HCT116 (cell line): ENCODE data around the gene OR11G2. TPM values are rescaled to one million over a fixed set of nuclear protein-coding genes. Genes with fewer than 3 reads are reported as not detected.

Experiments used
- ATAC-seq: fragments of 200-7000 bp; cut with Tn5 transposase; 2 replicates; pipeline ENCODE4 v1.9.1; 2020; ENCODE audit warnings: mild to moderate bottlenecking, moderate library complexity
- BruUV-seq: library from RNA; stranded (reverse); fragments of 400-500 nt; replicated peaks from 2 replicates; lab custom pipeline; 2021; lab: Mats Ljungman, UMichigan
- CTCF ChIA-PET: fragments of 300-600 bp; sonication (Branson Sonifier 250); formaldehyde crosslinking; loops from one replicate; lab custom pipeline; 2021; ENCODE audit warnings: antibody characterized with exemption; lab: Charles Lee
- POLR2A ChIA-PET: fragments of 300-600, 350-600 bp; sonication (Branson Sonifier 250); formaldehyde crosslinking; loops from one replicate; lab custom pipeline; 2021; ENCODE audit warnings: antibody characterized with exemption; lab: Charles Lee
- RAD21 ChIA-PET, 2 experiments: fragments of 300-600 bp; sonication (Branson Sonifier 250); formaldehyde crosslinking; loops; one replicate each; lab custom pipeline; 2023; ENCODE audit warnings: low total read pairs in 2 of 2; ENCODE audit not compliant: uncharacterized antibody in 2 of 2, unreplicated experiment in 2 of 2, low non-redundant PET in 1 of 2; lab: Charles Lee
- DNase-seq: peaks from one replicate; pipeline ENCODE4 v3.0.0-alpha.2; 2010; ENCODE audit warnings: low read depth, low spot score
- H2AFZ ChIP-seq: fragments of 200-600 bp; shearing (Covaris generic), sonication (generic); 2 replicates; pipeline ENCODE4 v1.6.1; 2017; ENCODE audit warnings: low read depth, mixed run types, mixed read lengths, antibody characterized with exemption, low read length; ENCODE audit not compliant: poor library complexity, severe bottlenecking
- H3K27ac ChIP-seq: 2 replicates; pipeline ENCODE4 v1.5.1; 2012; ENCODE audit warnings: low read depth, low read length
- H3K27me3 ChIP-seq: fragments of 200-600 bp; sonication (generic); 2 replicates; pipeline ENCODE4 v1.6.1; 2016; ENCODE audit warnings: mixed run types, low read length, mixed read lengths; ENCODE audit not compliant: insufficient read depth
- H3K36me3 ChIP-seq, 2 experiments: fragments of 200-500 bp in 1 of 2; fragments of 200-600 bp in 1 of 2; sonication (Bioruptor generic) in 1 of 2; sonication (generic) in 1 of 2; 2 replicates each; pipeline versions ENCODE4 v1.5.1 to v1.6.1; 2014 to 2016; ENCODE audit warnings: low read length in 2 of 2, inconsistent platforms in 1 of 2, mixed read lengths in 1 of 2, mixed run types in 1 of 2; ENCODE audit not compliant: insufficient read depth in 2 of 2, control insufficient read depth in 1 of 2
- H3K4me1 ChIP-seq, 2 experiments: fragments of 200-600 bp in 1 of 2; sonication (generic) in 1 of 2; 2 replicates each; pipeline versions ENCODE4 v1.5.1 to v1.6.1; 2012 to 2017; ENCODE audit warnings: low read length in 2 of 2, inconsistent platforms in 1 of 2, mild to moderate bottlenecking in 1 of 2, mixed read lengths in 1 of 2, mixed run types in 1 of 2, moderate library complexity in 1 of 2; ENCODE audit not compliant: insufficient read depth in 2 of 2, control insufficient read depth in 1 of 2
- H3K4me2 ChIP-seq: fragments of 200-600 bp; sonication (generic); 2 replicates; pipeline ENCODE4 v1.6.1; 2017; ENCODE audit warnings: mixed run types, low read length, mixed read lengths
- H3K4me3 ChIP-seq, 2 experiments: fragments of 200-600 bp in 1 of 2; sonication (generic) in 1 of 2; replicated peaks in 1 of 2; 2 replicates each; pipeline ENCODE4 v1.5.1; 2011 to 2016; ENCODE audit warnings: low read length in 2 of 2, control low read depth in 1 of 2, low read depth in 1 of 2, mild to moderate bottlenecking in 1 of 2, mixed read lengths in 1 of 2, mixed run types in 1 of 2
- H3K79me2 ChIP-seq: fragments of 200-600 bp; sonication (generic); 2 replicates; pipeline ENCODE4 v1.6.1; 2017; ENCODE audit warnings: mild to moderate bottlenecking, mixed run types, low read length, moderate library complexity, mixed read lengths; ENCODE audit not compliant: insufficient read depth
- H3K9ac ChIP-seq: fragments of 200-600 bp; sonication (generic); 2 replicates; pipeline ENCODE4 v1.6.1; 2016; ENCODE audit warnings: low read length, mixed read lengths
- H3K9me2 ChIP-seq: fragments of 200-600 bp; sonication (generic), shearing (Covaris generic); 2 replicates; pipeline ENCODE4 v1.6.1; 2017; ENCODE audit warnings: mixed run types, mild to moderate bottlenecking, moderate library complexity; ENCODE audit not compliant: insufficient read depth
- H3K9me3 ChIP-seq, 2 experiments: fragments of 200-500 bp in 1 of 2; fragments of 200-600 bp in 1 of 2; sonication (Bioruptor generic) in 1 of 2; sonication (generic) in 1 of 2; 2 replicates each; pipeline ENCODE4 v1.6.1; 2014 to 2017; ENCODE audit warnings: low read length in 2 of 2, mixed read lengths in 2 of 2, inconsistent platforms in 1 of 2, low read depth in 1 of 2, mild to moderate bottlenecking in 1 of 2, mixed run types in 1 of 2, moderate library complexity in 1 of 2; ENCODE audit not compliant: control insufficient read depth in 1 of 2, insufficient read depth in 1 of 2
- H4K20me1 ChIP-seq: fragments of 200-600 bp; sonication (generic), shearing (Covaris generic); 2 replicates; pipeline ENCODE4 v1.6.1; 2017; ENCODE audit warnings: mixed run types, mild to moderate bottlenecking, moderate library complexity; ENCODE audit not compliant: insufficient read depth
- CBX3 ChIP-seq: IDR thresholded peaks from 2 replicates; pipeline ENCODE4 v1.6.1; 2012; ENCODE audit warnings: low read depth
- CEBPB ChIP-seq: IDR thresholded peaks from 2 replicates; pipeline ENCODE4 v1.6.1; 2012; ENCODE audit warnings: low read depth
- EZH2 ChIP-seq: fragments of 200-600 bp; sonication (generic); IDR thresholded peaks from 2 replicates; pipeline ENCODE4 v1.6.1; 2017; ENCODE audit warnings: antibody characterized with exemption, mixed run types
- EZH2phosphoT487 ChIP-seq: fragments of 200-600 bp; IDR thresholded peaks from 2 replicates; pipeline ENCODE4 v1.6.1; 2018; ENCODE audit warnings: antibody characterized with exemption, borderline replicate concordance
- FOSL1 ChIP-seq: IDR thresholded peaks from 2 replicates; pipeline ENCODE4 v1.6.1; 2012; ENCODE audit warnings: low read depth
- JUND ChIP-seq: IDR thresholded peaks from 2 replicates; pipeline ENCODE4 v1.6.1; 2012
- POLR2A ChIP-seq: IDR thresholded peaks from 2 replicates; pipeline ENCODE4 v1.7.0; 2011; ENCODE audit warnings: borderline replicate concordance; ENCODE audit not compliant: insufficient read depth, insufficient read length; ENCODE audit errors: extremely low read depth
- POLR2AphosphoS5 ChIP-seq: IDR thresholded peaks from 2 replicates; pipeline ENCODE4 v1.6.1; 2011; ENCODE audit warnings: mild to moderate bottlenecking, low read depth, low read length, moderate library complexity
- REST ChIP-seq: IDR thresholded peaks from 2 replicates; pipeline ENCODE4 v1.6.1; 2012; ENCODE audit warnings: low read depth
- SIN3A ChIP-seq: IDR thresholded peaks from 2 replicates; pipeline ENCODE4 v1.6.1; 2012; ENCODE audit warnings: low read depth
- TCF7L2 ChIP-seq: IDR thresholded peaks from 2 replicates; pipeline ENCODE4 v1.7.0; 2011; ENCODE audit warnings: borderline replicate concordance, inconsistent platforms; ENCODE audit not compliant: insufficient read depth, insufficient read length; ENCODE audit errors: extremely low read depth
- YY1 ChIP-seq: IDR thresholded peaks from 2 replicates; pipeline ENCODE4 v1.6.1; 2011; ENCODE audit warnings: low read length, low read depth, moderate library complexity, mild to moderate bottlenecking; ENCODE audit not compliant: insufficient replicate concordance; ENCODE audit errors: extremely low read depth
- ZFX ChIP-seq: fragments of 450-650 bp; IDR thresholded peaks from 2 replicates; pipeline ENCODE4 v1.6.1; 2017
- intact Hi-C: fragments of 100-400 bp; cut with micrococcal nuclease; formaldehyde crosslinking; loops from 2 replicates; pipeline ENCODE4 v1.10.0; 2022
- total RNA-seq: library from RNA; stranded (reverse); gene quantifications from one replicate; pipeline ENCODE4 v1.2.1, GENCODE V29; 2021; ENCODE audit not compliant: unreplicated experiment
- TF ChIP-seq, protein P1 (sequence below): IDR thresholded peaks from 2 replicates; pipeline ENCODE4 v1.6.1; 2012
- TF ChIP-seq, protein P2 (sequence below): IDR thresholded peaks from 2 replicates; pipeline ENCODE4 v1.6.1; 2012

The OR11G2 gene
- total RNA-seq, 1 experiment from 2014 or later = not detected

- TF ChIP-seq SIN3A = no peak
- TF ChIP-seq REST = no peak
- no peak for TF ChIP-seq JUND
- no peak for TF ChIP-seq CBX3
- TF ChIP-seq TCF7L2 = no peak
These were observed 32.7 kb downstream of the OR11G2 start, which contains the start of gene OR11H6 (continued) for GRCh38 chr14:20223410-20223809.

GRCh38 chr14:20228681-20229080 lies 38.0 kb downstream of the OR11G2 start, which contains the start of gene OR11H7:
OR11H7 (plus strand) TSS chr14:20228981.
- no peak within 1 kb of the TSS for H3K27ac ChIP-seq
- H3K4me1 ChIP-seq = no peaks in the 10 kb centered on the region
- no peak for ATAC-seq
- H3K27me3 ChIP-seq = no peaks in the 10 kb centered on the region
- no peaks in the 10 kb centered on the region for H3K36me3 ChIP-seq
- no TSS peak for BruUV-seq
- no peaks in the 10 kb centered on the region for H3K9me3 ChIP-seq
- no peaks in the 10 kb centered on the region for H3K9me2 ChIP-seq
- POLR2A ChIA-PET = no interaction called here
- H3K4me3 ChIP-seq = no peak within 1 kb of the TSS
- intact Hi-C loops = no loop called here
- H4K20me1 ChIP-seq = no peaks in the 10 kb centered on the region
- H3K9ac ChIP-seq = no peak within 1 kb of the TSS
- H2AFZ ChIP-seq = no peak within 1 kb of the TSS
- RAD21 ChIA-PET = no interaction called here
- no peak for TF ChIP-seq EZH2phosphoT487
- no peak for TF ChIP-seq SIN3A
- TF ChIP-seq TCF7L2 = no peak
- TF ChIP-seq ZFX = no peak
- no peak for TF ChIP-seq CEBPB
- no peak for TF ChIP-seq FOSL1
- no peak for TF ChIP-seq JUND
- TF ChIP-seq, protein P1, sequence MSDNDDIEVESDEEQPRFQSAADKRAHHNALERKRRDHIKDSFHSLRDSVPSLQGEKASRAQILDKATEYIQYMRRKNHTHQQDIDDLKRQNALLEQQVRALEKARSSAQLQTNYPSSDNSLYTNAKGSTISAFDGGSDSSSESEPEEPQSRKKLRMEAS = no peak
- TF ChIP-seq, protein P2, sequence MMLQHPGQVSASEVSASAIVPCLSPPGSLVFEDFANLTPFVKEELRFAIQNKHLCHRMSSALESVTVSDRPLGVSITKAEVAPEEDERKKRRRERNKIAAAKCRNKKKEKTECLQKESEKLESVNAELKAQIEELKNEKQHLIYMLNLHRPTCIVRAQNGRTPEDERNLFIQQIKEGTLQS = no peak
- no peak for TF ChIP-seq POLR2AphosphoS5
- TF ChIP-seq REST = no peak
- no peak for TF ChIP-seq POLR2A
- TF ChIP-seq YY1 = no peak
- no peak for TF ChIP-seq CBX3
- TF ChIP-seq EZH2 = no peak
- no peak within 1 kb of the TSS for H3K4me2 ChIP-seq
- CTCF ChIA-PET = no interaction called here
- H3K79me2 ChIP-seq = no peaks in the 10 kb centered on the region
- no peak for DNase-seq
